GM19043 (cell line): ENCODE data around the gene MAPK7.

Source experiments
- ATAC-seq: cut with Tn5 transposase; IDR thresholded peaks from one replicate; pipeline ENCODE4 v1.9.1; 2021; ENCODE audit warnings: low read depth; ENCODE audit not compliant: unreplicated experiment

Gene MAPK7

GRCh38 chr17:19391432-19391831 is 13.1 kb downstream of the MAPK7 start:
- ATAC-seq: no peak

GRCh38 chr17:19392303-19392702 is 14.0 kb downstream of the MAPK7 start:
- no peak for ATAC-seq

GRCh38 chr17:19397556-19398041 is 19.3 kb downstream of the MAPK7 start:
- ATAC-seq: no peak

GRCh38 chr17:19398301-19399181 is 20.2 kb downstream of the MAPK7 start:
- ATAC-seq: no peak

- ATAC-seq: no peak
Measured at GRCh38 chr17:19399750-19400450, 21.6 kb downstream of the MAPK7 start.

- ATAC-seq: no peak
Measured at GRCh38 chr17:19401321-19402010, 23.2 kb downstream of the MAPK7 start.

GRCh38 chr17:19402171-19402570 is 23.9 kb downstream of the MAPK7 start:
- ATAC-seq: no peak

GRCh38 chr17:19403021-19403420 is 24.7 kb downstream of the MAPK7 start:
- ATAC-seq: no peak

- ATAC-seq: no peak
Measured at GRCh38 chr17:19404264-19404663, 26.0 kb downstream of the MAPK7 start.

- ATAC-seq: no peak
Measured at GRCh38 chr17:19405114-19405513, 26.8 kb downstream of the MAPK7 start.

- no peak for ATAC-seq
Measured at GRCh38 chr17:19407601-19408345, 29.5 kb downstream of the MAPK7 start.

GRCh38 chr17:19408346-19408710 is 30.0 kb downstream of the MAPK7 start:
- ATAC-seq: no peak

- ATAC-seq: no peak
Measured at GRCh38 chr17:19409066-19409465, 30.8 kb downstream of the MAPK7 start.

GRCh38 chr17:19409509-19409908 is 31.2 kb downstream of the MAPK7 start:
- no peak for ATAC-seq

- no peak for ATAC-seq
Measured at GRCh38 chr17:19410091-19410490, 31.8 kb downstream of the MAPK7 start.

GRCh38 chr17:19410875-19411620 is 32.8 kb downstream of the MAPK7 start, which contains the start of gene RNF112:
Gene RNF112 (plus strand): TSS chr17:19411232. CDS start chr17:19411409, 177 bp downstream.
- ATAC-seq: no peak

GRCh38 chr17:19411631-19412030 is 33.3 kb downstream of the MAPK7 start:
- no peak for ATAC-seq

- no peak for ATAC-seq
Measured at GRCh38 chr17:19412510-19412909, 34.2 kb downstream of the MAPK7 start.

- no peak for ATAC-seq
Measured at GRCh38 chr17:19412984-19413383, 34.7 kb downstream of the MAPK7 start.

GRCh38 chr17:19413761-19414160 is 35.5 kb downstream of the MAPK7 start:
- ATAC-seq: no peak
